Articular chondrocyte of knee joint (primary cell): ENCODE data around the gene PCDH9. TPM values are rescaled to one million over a fixed set of nuclear protein-coding genes. Genes with fewer than 3 reads are reported as not detected.

Experiments used
- small RNA-seq: library from RNA; depleted of rRNA; stranded (forward); fragments of <200 nt; gene quantifications from one replicate; pipeline ENCODE3, GENCODE V24; 2012
- total RNA-seq: library from RNA; depleted of rRNA; stranded (reverse); fragments of >200 nt; gene quantifications from 2 replicates; pipeline ENCODE4 v1.2.3, GENCODE V29; 2012

Gene PCDH9
- 4.1 and 4.2 TPM in 2 replicates for total RNA-seq

GRCh38 chr13:67229481-67230403 is at the start of gene PCDH9:
TSS of gene PCDH9 (minus strand) at chr13:67230336. CDS start at chr13:67228440, 1,896 bp downstream.

Small RNA genes within 50 kb of the gene (small RNA-seq; reads per million reads assigned to genes)
- gene RNU7-87P: not detected
